Glutamatergic neuron (in vitro differentiated cells): ENCODE measurements around the gene RBM18. TPM values are rescaled to one million over a fixed set of nuclear protein-coding genes. Genes with fewer than 3 reads are reported as not detected.

Experiments used
- DNase-seq: peaks from one replicate; pipeline ENCODE4 v3.0.0; 2022
- H3K27ac Mint-ChIP-seq: one replicate; pipeline ENCODE4 v1.8.0; 2020; ENCODE audit warnings: mild to moderate bottlenecking, mixed read lengths, inconsistent platforms; ENCODE audit not compliant: unreplicated experiment
- H3K27me3 Mint-ChIP-seq: one replicate; pipeline ENCODE4 v1.8.0; 2020; ENCODE audit warnings: mild to moderate bottlenecking, moderate library complexity, mixed read lengths, inconsistent platforms; ENCODE audit not compliant: unreplicated experiment
- H3K36me3 Mint-ChIP-seq: one replicate; pipeline ENCODE4 v1.8.0; 2020; ENCODE audit warnings: mild to moderate bottlenecking, mixed read lengths, inconsistent platforms; ENCODE audit not compliant: unreplicated experiment
- H3K4me1 Mint-ChIP-seq: one replicate; pipeline ENCODE4 v1.8.0; 2020; ENCODE audit warnings: mild to moderate bottlenecking, low read depth, mixed read lengths, inconsistent platforms; ENCODE audit not compliant: unreplicated experiment
- H3K4me3 Mint-ChIP-seq: one replicate; pipeline ENCODE4 v1.8.0; 2020; ENCODE audit warnings: mild to moderate bottlenecking, mixed read lengths, inconsistent platforms; ENCODE audit not compliant: unreplicated experiment
- H3K9me3 Mint-ChIP-seq: one replicate; pipeline ENCODE4 v1.8.0; 2020; ENCODE audit warnings: mild to moderate bottlenecking, moderate library complexity, mixed read lengths, inconsistent platforms; ENCODE audit not compliant: unreplicated experiment
- CTCF ChIP-seq: fragments of 200-600 bp; sonication (generic); IDR thresholded peaks from one replicate; pipeline ENCODE4 v1.5.0; 2021; ENCODE audit not compliant: partially characterized antibody, unreplicated experiment
- total RNA-seq: library from RNA; stranded (reverse); fragmentation: NEBNext Ultra II Directional; extraction: Animal tissue kit (Norgen Biotek cat#: 25700); gene quantifications from one replicate; pipeline ENCODE4 v1.2.1, GENCODE V29; 2021; ENCODE audit not compliant: unreplicated experiment

The RBM18 gene
- total RNA-seq, 1 donor from 2014 or later: 27.3 TPM

GRCh38 chr9:122227575-122227900 lies 37.1 kb downstream of the RBM18 start:
- no peak for DNase-seq
- H3K36me3 Mint-ChIP-seq: peaks cover 10% of the 10 kb centered on the region
- H3K9me3 Mint-ChIP-seq: peaks cover 8% of the 10 kb centered on the region
- H3K27ac Mint-ChIP-seq: no peak overlapping the region
- peaks cover 10% of the 10 kb centered on the region for H3K4me1 Mint-ChIP-seq
- peaks cover 32% of the 10 kb centered on the region for H3K27me3 Mint-ChIP-seq
- H3K4me3 Mint-ChIP-seq: peak overlapping the region; percentile 78
- TF ChIP-seq CTCF: no peak

GRCh38 chr9:122226758-122227574 lies 37.7 kb downstream of the RBM18 start:
- H3K27me3 Mint-ChIP-seq: peaks cover 37% of the 10 kb centered on the region
- peaks cover 10% of the 10 kb centered on the region for H3K36me3 Mint-ChIP-seq
- H3K4me3 Mint-ChIP-seq: peak overlapping the region; percentile 81
- peaks cover 10% of the 10 kb centered on the region for H3K4me1 Mint-ChIP-seq
- no peak for TF ChIP-seq CTCF
- no peak overlapping the region for H3K27ac Mint-ChIP-seq
- peaks cover 8% of the 10 kb centered on the region for H3K9me3 Mint-ChIP-seq
- peak; percentile 41 for DNase-seq

GRCh38 chr9:122226142-122226757 lies 38.4 kb downstream of the RBM18 start:
- Mint-ChIP-seq H3K36me3 (peaks cover 10% of the 10 kb centered on the region), H3K9me3 (peaks cover 8% of the 10 kb centered on the region), H3K4me1 (peaks cover 10% of the 10 kb centered on the region), H3K27me3 (peaks cover 37% of the 10 kb centered on the region), H3K27ac (no peak overlapping the region), H3K4me3 (peak overlapping the region; percentile 81)
- no peak for TF ChIP-seq CTCF
- DNase-seq: no peak

- peaks cover 11% of the 10 kb centered on the region for H3K4me1 Mint-ChIP-seq
- no peak overlapping the region for H3K27ac Mint-ChIP-seq
- H3K9me3 Mint-ChIP-seq: peaks cover 8% of the 10 kb centered on the region
- no peak for TF ChIP-seq CTCF
- DNase-seq: no peak
- no peak overlapping the region for H3K4me3 Mint-ChIP-seq
- H3K36me3 Mint-ChIP-seq: peaks cover 10% of the 10 kb centered on the region
- H3K27me3 Mint-ChIP-seq: peaks cover 39% of the 10 kb centered on the region
These were observed 39.1 kb downstream of the RBM18 start for GRCh38 chr9:122225312-122226141.
